ENCODE measurements around the gene ALG12.

ALG12 gene

DNA sequence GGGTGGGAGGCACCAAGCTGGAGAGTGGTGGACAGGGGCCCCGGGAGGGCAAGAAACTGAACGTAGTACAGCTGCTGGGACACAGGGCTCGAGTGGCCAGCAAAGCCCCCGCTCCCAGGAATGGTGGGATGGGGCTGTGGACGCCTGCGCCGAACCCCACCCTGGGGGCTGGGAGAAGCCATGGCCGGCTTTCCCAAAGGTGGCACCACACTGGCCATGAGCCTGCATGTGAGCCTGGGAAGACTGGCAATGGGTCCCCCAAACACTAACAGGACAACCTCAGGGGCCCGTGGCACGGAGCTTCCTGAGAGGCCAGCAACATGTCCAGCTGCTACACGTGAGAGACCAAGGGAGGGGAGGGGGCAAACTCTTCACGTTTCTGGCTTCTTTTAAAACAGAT, 4.0 kb downstream of the ALG12 start:
- DNase-seq (ENCODE audit: low read depth in 2 of 2) = no peak
- H3K4me3 ChIP-seq (replicated peaks in 1 of 2; ENCODE audit: low read depth in 2 of 2, low read length in 2 of 2) = no peak overlapping the region
- TF ChIP-seq, protein P1, sequence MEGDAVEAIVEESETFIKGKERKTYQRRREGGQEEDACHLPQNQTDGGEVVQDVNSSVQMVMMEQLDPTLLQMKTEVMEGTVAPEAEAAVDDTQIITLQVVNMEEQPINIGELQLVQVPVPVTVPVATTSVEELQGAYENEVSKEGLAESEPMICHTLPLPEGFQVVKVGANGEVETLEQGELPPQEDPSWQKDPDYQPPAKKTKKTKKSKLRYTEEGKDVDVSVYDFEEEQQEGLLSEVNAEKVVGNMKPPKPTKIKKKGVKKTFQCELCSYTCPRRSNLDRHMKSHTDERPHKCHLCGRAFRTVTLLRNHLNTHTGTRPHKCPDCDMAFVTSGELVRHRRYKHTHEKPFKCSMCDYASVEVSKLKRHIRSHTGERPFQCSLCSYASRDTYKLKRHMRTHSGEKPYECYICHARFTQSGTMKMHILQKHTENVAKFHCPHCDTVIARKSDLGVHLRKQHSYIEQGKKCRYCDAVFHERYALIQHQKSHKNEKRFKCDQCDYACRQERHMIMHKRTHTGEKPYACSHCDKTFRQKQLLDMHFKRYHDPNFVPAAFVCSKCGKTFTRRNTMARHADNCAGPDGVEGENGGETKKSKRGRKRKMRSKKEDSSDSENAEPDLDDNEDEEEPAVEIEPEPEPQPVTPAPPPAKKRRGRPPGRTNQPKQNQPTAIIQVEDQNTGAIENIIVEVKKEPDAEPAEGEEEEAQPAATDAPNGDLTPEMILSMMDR (IDR thresholded peaks at IDR 0.05; ENCODE audit: low read depth, low read length) = no peak

DNA sequence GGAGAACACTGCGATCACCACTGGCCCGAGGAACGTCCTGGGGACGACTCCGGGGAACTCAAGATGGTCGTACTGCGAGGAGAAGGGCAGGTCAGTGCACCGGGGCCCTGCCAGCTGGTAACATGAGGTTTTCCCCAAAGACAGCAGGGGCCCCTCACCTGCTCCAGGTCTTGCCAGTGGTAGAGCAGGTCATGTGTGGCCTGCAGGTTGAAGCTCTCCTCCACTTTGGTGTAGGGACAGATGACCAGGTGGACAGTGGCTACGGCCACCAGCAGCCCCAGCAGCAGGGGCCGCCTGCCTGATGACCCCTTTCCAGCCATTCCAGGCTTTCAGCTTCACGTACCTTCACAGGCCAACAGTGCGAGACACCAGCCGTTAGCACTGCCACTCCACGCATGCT, 4.8 kb downstream of the ALG12 start:
- no peak for DNase-seq (ENCODE audit: low read depth in 2 of 2)
- no peak overlapping the region for H3K4me3 ChIP-seq (replicated peaks in 1 of 2; ENCODE audit: low read depth in 2 of 2, low read length in 2 of 2)
- TF ChIP-seq, protein P1 (IDR thresholded peaks at IDR 0.05; ENCODE audit: low read depth, low read length) = no peak

DNA sequence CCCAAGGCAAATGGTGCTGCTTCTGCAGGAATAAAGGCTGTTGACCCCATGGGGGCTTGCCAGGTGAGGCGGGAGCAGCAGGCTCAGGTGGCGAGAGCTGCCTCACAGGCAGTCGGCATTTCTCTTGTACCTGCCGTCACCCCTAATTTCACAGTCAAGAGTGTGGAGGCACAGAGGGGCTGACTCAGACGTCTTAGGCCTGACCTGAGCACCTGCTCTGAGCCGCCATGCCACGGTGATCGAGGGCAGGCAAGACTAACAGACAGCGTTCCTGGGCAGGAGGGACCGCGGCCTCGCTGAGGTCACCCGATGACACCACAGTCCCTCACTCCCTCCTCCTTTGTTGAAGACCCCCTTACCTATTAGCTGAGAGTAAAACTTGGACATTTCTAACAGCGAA, 5.2 kb downstream of the ALG12 start:
- DNase-seq (ENCODE audit: low read depth in 2 of 2) = no peak
- H3K4me3 ChIP-seq (replicated peaks in 1 of 2; ENCODE audit: low read depth in 2 of 2, low read length in 2 of 2) = no peak overlapping the region
- TF ChIP-seq, protein P1 (IDR thresholded peaks at IDR 0.05; ENCODE audit: low read depth, low read length) = no peak

DNA sequence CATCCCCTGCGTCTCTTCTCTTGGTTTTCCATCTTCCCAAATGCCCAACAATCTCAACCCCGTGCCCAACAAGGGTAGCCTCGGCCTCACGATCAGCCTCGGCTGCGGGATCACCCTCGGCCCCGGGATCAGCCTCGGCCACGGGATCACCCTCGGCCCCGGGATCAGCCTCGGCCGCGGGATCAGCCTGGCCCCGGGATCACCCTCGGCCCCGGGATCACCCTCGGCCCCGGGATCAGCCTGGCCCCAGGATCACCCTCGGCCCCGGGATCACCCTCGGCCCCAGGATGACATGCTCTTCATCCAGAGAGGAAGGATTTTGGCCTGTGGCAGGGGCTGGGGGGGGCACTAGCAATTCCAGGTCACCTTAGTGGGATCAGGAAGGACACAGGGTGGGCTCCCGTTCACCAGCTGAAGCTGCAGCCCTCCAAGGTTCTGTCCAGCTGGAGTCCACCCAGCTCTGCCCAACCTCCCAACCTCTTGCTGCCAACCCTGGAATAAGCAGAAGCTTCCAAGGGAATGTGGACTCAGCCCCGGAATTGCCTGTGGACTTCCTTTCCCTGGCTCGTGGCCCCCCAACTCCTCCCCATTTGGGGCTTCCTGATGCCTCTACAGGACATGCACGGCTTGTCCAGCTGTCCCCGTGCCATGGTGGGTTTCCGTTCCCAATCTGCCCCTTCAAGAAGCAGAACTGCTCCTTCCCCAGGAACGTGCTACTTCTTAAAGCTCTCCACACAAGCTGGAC, 6.2 kb downstream of the ALG12 start:
- TF ChIP-seq, protein P1 (IDR thresholded peaks at IDR 0.05; ENCODE audit: low read depth, low read length) = no peak
- DNase-seq (ENCODE audit: low read depth in 2 of 2) = no peak

DNA sequence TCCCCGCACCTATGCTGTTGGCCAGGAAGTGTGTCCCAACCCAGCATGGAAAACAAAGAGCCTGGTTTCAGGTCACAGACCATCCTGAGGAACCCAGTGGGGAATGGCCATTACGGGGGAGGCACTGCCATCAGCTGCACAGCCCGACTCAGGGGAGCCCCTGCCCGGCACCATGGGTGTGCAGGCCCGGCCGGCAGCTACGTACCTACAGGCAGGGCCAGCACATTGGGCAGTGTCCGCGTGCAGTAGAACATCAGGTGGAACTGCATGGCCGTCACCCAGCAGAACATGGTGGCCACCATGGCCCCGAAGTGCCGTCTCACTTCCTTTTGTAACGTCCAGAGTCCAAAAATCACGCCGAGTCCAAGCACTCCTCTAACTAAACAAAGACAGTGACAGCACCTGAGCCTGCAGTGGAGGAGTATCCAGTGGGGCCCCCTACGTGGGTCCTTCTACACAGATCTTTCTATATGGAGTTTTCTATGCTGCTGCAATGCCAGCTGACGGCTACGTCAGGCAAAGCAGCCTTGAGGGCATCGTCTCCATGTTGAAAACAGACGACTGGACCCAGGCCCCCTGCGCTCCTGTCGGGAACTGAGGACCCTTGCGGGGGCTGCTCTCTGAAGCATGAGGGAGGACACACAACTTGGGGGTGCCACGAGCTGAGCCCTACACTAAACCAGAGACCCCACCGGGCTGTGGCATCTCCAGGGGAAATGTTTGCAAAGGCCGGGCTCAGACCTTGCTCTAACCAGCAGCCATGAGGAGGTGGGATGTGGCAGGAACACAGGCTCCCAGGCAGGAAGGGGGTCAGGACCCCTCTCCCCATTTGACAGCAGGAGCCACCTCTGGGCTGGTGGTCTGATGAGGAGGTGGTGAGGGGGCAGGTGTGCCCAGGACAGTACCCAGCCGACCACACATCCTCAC, 7.7 kb downstream of the ALG12 start:
- no peak overlapping the region for H3K4me3 ChIP-seq (replicated peaks in 1 of 2; ENCODE audit: low read depth in 2 of 2, low read length in 2 of 2)
- TF ChIP-seq, protein P1 (IDR thresholded peaks at IDR 0.05; ENCODE audit: low read depth, low read length) = no peak
- no peak for DNase-seq (ENCODE audit: low read depth in 2 of 2)

More for the DNA sequence above, 6.2 kb downstream of the ALG12 start:
- H3K4me3 ChIP-seq (replicated peaks in 1 of 2; ENCODE audit: low read depth in 2 of 2, low read length in 2 of 2) = no peak overlapping the region

DNA sequence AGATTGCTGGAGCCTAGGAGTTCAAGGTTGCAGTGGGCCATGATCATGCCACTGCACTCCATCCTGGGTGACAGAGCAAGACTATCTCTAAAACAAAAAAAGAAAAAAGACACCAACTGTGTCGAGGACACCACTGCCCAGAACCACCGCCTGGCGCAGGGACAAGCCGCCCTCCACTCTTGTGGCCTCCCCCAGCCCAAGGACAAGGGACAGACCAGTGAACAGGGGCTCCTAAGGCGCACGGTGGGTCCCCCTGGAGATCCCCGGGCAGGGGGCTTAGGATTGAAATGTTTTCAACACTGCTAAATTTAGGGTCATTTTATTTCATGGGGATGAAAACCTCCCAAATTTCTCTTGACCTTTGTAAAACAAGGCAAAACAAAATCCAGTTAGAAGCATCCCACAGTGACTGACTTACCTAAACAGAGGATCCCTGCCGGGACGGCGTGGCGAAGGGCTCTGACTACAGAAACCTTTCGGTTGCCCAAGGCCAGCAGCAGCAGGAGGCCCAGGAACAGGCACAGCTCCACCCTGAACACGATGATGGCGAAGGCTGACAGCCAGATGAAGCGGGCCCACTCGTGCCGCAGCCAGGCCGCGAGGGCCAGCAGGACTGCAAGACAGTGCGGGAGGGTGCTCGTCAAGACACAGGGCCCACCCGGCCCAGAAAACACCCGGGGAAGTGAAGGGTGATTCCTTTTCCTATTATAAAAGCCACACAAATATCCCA, 8.6 kb downstream of the ALG12 start:
- TF ChIP-seq, protein P1 (IDR thresholded peaks at IDR 0.05; ENCODE audit: low read depth, low read length) = no peak
- DNase-seq (ENCODE audit: low read depth in 2 of 2) = no peak
- H3K4me3 ChIP-seq (replicated peaks in 1 of 2; ENCODE audit: low read depth in 2 of 2, low read length in 2 of 2) = no peak overlapping the region
